DOHH2 (cell line): ENCODE data around the gene RNASE12.

Experiments used
- H3F3A ChIP-seq: fragments of 200-600 bp; sonication (generic), shearing (Covaris generic); 2 replicates; pipeline ENCODE4 v1.6.0; 2016; ENCODE audit warnings: antibody characterized with exemption, mild to moderate bottlenecking; ENCODE audit not compliant: control insufficient read depth, insufficient read depth
- H3K27ac ChIP-seq: fragments of 200-600 bp; sonication (generic); 2 replicates; pipeline ENCODE4 v1.5.1; 2014; ENCODE audit warnings: low read depth, mild to moderate bottlenecking, low read length, moderate library complexity
- H3K27me3 ChIP-seq: fragments of 200-600 bp; sonication (generic); 2 replicates; pipeline ENCODE4 v1.6.1; 2014; ENCODE audit warnings: mild to moderate bottlenecking, low read length, mixed read lengths; ENCODE audit not compliant: control insufficient read depth
- H3K36me3 ChIP-seq: fragments of 200-600 bp; sonication (generic); 2 replicates; pipeline ENCODE4 v1.6.1; 2014; ENCODE audit warnings: mild to moderate bottlenecking, low read length, moderate library complexity, mixed read lengths; ENCODE audit not compliant: control insufficient read depth
- H3K4me1 ChIP-seq: fragments of 200-600 bp; sonication (generic); 2 replicates; pipeline ENCODE4 v1.6.1; 2014; ENCODE audit warnings: mild to moderate bottlenecking, low read length, mixed read lengths; ENCODE audit not compliant: control insufficient read depth
- H3K4me2 ChIP-seq: fragments of 200-600 bp; sonication (generic); 2 replicates; pipeline ENCODE4 v1.6.0; 2014; ENCODE audit warnings: mild to moderate bottlenecking, low read length, moderate library complexity
- H3K4me3 ChIP-seq: fragments of 200-600 bp; sonication (generic); 2 replicates; pipeline ENCODE4 v1.5.1; 2014; ENCODE audit warnings: mild to moderate bottlenecking, low read length, mixed read lengths
- H3K79me2 ChIP-seq: fragments of 200-600 bp; sonication (generic); 2 replicates; pipeline ENCODE4 v1.6.1; 2014; ENCODE audit warnings: mild to moderate bottlenecking, low read length, mixed read lengths; ENCODE audit not compliant: control insufficient read depth
- H3K9me2 ChIP-seq: fragments of 200-600 bp; sonication (generic); replicated peaks from 2 replicates; pipeline ENCODE4 v1.6.1; 2014; ENCODE audit warnings: mild to moderate bottlenecking, low read length, mixed read lengths; ENCODE audit not compliant: control insufficient read depth
- H3K9me3 ChIP-seq: fragments of 200-600 bp; sonication (generic); 2 replicates; pipeline ENCODE4 v1.6.1; 2014; ENCODE audit warnings: antibody characterized with exemption, low read length, mixed read lengths; ENCODE audit not compliant: control insufficient read depth, insufficient read depth
- H4K20me1 ChIP-seq: fragments of 200-600 bp; sonication (generic); 2 replicates; pipeline ENCODE4 v1.6.0; 2014; ENCODE audit warnings: low read depth, mild to moderate bottlenecking, antibody characterized with exemption, low read length, moderate library complexity; ENCODE audit not compliant: control insufficient read depth, insufficient read depth
- CTCF ChIP-seq: fragments of 200-600 bp; sonication (generic); IDR thresholded peaks from one replicate; pipeline ENCODE4 v1.5.1; 2014; ENCODE audit warnings: antibody characterized with exemption, mild to moderate bottlenecking, low read depth, low read length; ENCODE audit not compliant: poor library complexity, severe bottlenecking
- EZH2phosphoT487 ChIP-seq: fragments of 200-600 bp; sonication (generic); IDR thresholded peaks from 2 replicates; pipeline ENCODE4 v1.6.1; 2017; ENCODE audit warnings: borderline replicate concordance, mild to moderate bottlenecking, antibody characterized with exemption, low read length, moderate library complexity, mixed read lengths

The RNASE12 gene

DNA sequence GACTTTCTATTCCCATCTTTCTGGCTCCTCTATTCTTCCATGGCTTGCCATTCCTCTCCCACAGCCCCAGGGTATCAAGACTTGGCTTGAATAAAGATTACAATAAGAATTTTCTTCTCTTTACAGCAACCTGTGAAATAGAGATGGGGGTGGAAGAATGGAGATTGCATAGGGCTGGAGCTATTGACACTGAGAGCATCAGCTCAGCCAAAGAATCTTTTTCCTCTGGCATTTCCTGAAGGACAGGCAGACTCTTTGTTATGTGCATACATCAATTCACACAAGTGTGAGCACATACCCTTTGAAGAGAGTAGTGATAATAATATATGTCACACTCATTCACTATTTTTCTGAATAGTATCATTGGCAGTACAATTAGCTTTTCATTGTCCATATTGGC lies 8.0 kb downstream of the RNASE12 start:
- peaks cover 14% of the 10 kb centered on the region; the same call in 1 of the 2 replicates for H3K27me3 ChIP-seq
- TF ChIP-seq CTCF (no peak), EZH2phosphoT487 (no peak)
- H3K27ac ChIP-seq, result no peak overlapping the region
- H3K4me2 ChIP-seq, result no peak overlapping the region
- no peaks in the 10 kb centered on the region for H4K20me1 ChIP-seq
- H3K36me3 ChIP-seq, result no peaks in the 10 kb centered on the region
- no peaks in the 10 kb centered on the region for H3K9me2 ChIP-seq
- H3K4me3 ChIP-seq, result no peak overlapping the region
- no peaks in the 10 kb centered on the region for H3K9me3 ChIP-seq
- H3K4me1 ChIP-seq, result no peaks in the 10 kb centered on the region
- H3K79me2 ChIP-seq, result no peaks in the 10 kb centered on the region
- no peaks in the 10 kb centered on the region for H3F3A ChIP-seq

DNA sequence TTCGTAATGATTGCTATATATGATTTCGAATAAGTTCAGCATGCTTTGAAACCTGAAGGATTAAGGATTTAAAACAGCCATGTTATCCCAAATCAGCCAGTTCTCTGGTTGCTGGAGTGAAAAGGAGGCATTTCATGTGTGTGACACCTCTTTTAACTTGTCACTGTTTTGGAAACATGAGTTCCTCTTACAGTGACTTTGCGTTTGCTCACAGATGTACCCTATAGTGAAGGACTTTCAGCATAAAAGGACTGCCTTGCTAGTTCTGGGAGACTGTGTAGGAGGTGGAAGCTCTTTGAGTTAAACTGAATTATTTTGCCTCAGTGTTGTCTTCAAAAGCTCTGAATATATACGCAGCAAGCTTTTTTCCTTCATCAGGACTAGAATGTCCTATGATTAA lies 10.9 kb downstream of the RNASE12 start:
- no peak overlapping the region for H3K4me3 ChIP-seq
- H3K36me3 ChIP-seq, result no peaks in the 10 kb centered on the region
- H3K9me2 ChIP-seq, result no peaks in the 10 kb centered on the region
- H3F3A ChIP-seq, result no peaks in the 10 kb centered on the region
- H4K20me1 ChIP-seq, result no peaks in the 10 kb centered on the region
- TF ChIP-seq EZH2phosphoT487 (no peak), CTCF (no peak)
- no peak overlapping the region for H3K4me2 ChIP-seq
- no peaks in the 10 kb centered on the region for H3K4me1 ChIP-seq
- no peaks in the 10 kb centered on the region for H3K79me2 ChIP-seq
- peaks cover 10% of the 10 kb centered on the region; the same call in 1 of the 2 replicates for H3K27me3 ChIP-seq
- no peaks in the 10 kb centered on the region for H3K9me3 ChIP-seq
- H3K27ac ChIP-seq, result no peak overlapping the region

DNA sequence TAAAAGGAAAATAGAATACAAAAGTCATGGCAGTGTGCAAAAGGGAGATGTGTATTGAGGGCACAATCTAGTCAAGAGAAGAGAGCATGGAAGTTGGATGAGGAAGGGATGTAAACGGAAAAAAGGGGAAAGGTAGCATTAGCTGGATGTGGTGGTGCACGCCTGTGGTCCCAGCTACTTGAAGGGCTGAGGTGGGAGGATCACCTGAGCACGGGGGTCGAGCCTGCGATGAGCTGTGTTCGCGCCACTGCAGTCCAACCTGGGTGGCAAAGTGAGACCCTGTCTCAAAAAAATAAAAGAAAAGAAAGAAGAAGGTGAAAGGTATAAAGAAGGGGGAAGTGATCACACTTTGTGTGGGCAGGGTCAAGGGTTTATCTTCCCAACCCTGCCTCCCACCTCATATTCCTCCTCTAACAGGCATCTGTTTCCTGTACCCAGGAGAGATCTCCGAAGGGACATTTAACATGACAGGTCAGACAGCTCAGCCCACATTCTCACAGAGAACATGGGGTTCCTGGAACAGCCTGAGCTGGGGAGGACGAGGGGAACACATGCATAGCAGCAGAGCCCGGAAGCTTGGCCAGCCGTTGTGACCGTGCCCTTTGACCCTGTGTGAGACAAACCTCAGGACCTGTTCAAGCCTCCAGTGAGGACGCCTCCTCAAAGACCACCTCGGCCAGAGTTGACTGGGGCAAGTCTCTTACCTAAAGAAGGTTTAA lies 12.2 kb downstream of the RNASE12 start:
- TF ChIP-seq CTCF, result no peak
- Histone ChIP-seq H3K4me1 (no peaks in the 10 kb centered on the region), H3K9me3 (no peaks in the 10 kb centered on the region), H3F3A (no peaks in the 10 kb centered on the region), H3K79me2 (no peaks in the 10 kb centered on the region), H3K4me3 (no peak overlapping the region), H3K9me2 (no peaks in the 10 kb centered on the region), H3K27ac (no peak overlapping the region), H3K27me3 (peaks cover 3% of the 10 kb centered on the region; the same call in 1 of the 2 replicates), H4K20me1 (no peaks in the 10 kb centered on the region), H3K4me2 (no peak overlapping the region), H3K36me3 (no peaks in the 10 kb centered on the region)
